ENCODE results near the gene ZNF500. TPM values are rescaled to one million over a fixed set of nuclear protein-coding genes. Genes with fewer than 3 reads are reported as not detected.
A peak's percentile ranks its signal among the peaks of the same experiment; 100 is the strongest.

ZNF500 gene
- total RNA-seq, 1 experiment from 2014 or later, result 10.4 TPM

GRCh38 chr16:4803898-4804762 is 37.2 kb upstream of the ZNF500 start:
- TF ChIP-seq EZH2phosphoT487 (IDR thresholded peaks at IDR 0.05; ENCODE audit: borderline replicate concordance, low read length), result no peak
- no peak for TF ChIP-seq EZH2 (IDR thresholded peaks at IDR 0.05; ENCODE audit: low read length, unreplicated experiment)
- TF ChIP-seq, protein P1, sequence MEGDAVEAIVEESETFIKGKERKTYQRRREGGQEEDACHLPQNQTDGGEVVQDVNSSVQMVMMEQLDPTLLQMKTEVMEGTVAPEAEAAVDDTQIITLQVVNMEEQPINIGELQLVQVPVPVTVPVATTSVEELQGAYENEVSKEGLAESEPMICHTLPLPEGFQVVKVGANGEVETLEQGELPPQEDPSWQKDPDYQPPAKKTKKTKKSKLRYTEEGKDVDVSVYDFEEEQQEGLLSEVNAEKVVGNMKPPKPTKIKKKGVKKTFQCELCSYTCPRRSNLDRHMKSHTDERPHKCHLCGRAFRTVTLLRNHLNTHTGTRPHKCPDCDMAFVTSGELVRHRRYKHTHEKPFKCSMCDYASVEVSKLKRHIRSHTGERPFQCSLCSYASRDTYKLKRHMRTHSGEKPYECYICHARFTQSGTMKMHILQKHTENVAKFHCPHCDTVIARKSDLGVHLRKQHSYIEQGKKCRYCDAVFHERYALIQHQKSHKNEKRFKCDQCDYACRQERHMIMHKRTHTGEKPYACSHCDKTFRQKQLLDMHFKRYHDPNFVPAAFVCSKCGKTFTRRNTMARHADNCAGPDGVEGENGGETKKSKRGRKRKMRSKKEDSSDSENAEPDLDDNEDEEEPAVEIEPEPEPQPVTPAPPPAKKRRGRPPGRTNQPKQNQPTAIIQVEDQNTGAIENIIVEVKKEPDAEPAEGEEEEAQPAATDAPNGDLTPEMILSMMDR (conservative IDR thresholded peaks at IDR 0.05; ENCODE audit: low read depth, low read length), result no peak
- H3K79me2 ChIP-seq (ENCODE audit: low read length), result no peaks in the 10 kb centered on the region
- H3K9ac ChIP-seq (ENCODE audit: low read length), result no peak overlapping the region
- no peaks in the 10 kb centered on the region for H3K27me3 ChIP-seq (ENCODE audit: low read length)
- no peak overlapping the region for H3K4me3 ChIP-seq (ENCODE audit: low read length)
- H3K4me2 ChIP-seq (ENCODE audit: low read length), result no peak overlapping the region
- no TSS peak for BruUV-seq (replicated peaks)
- no peaks in the 10 kb centered on the region for H3F3A ChIP-seq (ENCODE audit: low read length, unreplicated experiment)
- POLR2A ChIA-PET (ENCODE audit: unreplicated experiment), result no interaction called here
- H3K9me3 ChIP-seq (ENCODE audit: low read length), result no peaks in the 10 kb centered on the region
- H4K20me1 ChIP-seq (ENCODE audit: low read length), result no peaks in the 10 kb centered on the region
- H3K4me1 ChIP-seq (ENCODE audit: insufficient read depth, low read length), result peaks cover 14% of the 10 kb centered on the region
- CTCF ChIA-PET, result no interaction called here
- no peak overlapping the region for H2AFZ ChIP-seq (ENCODE audit: low read length)
- no peak overlapping the region for H3K27ac ChIP-seq (ENCODE audit: low read length)
- no peak for DNase-seq
- H3K9me2 ChIP-seq (replicated peaks; ENCODE audit: low read length), result no peaks in the 10 kb centered on the region
- no peak for ATAC-seq
- intact Hi-C loops (cut with micrococcal nuclease), result loop anchor here (5.0 to 10.0 kb wide), 2 partner anchors 72 to 151 kb away; partner anchors contain the start of genes ANKS3, DNAAF8 and SEC14L5
- H3K36me3 ChIP-seq (ENCODE audit: low read depth, low read length), result peaks cover 4% of the 10 kb centered on the region; the same call in 1 of the 2 replicates

GRCh38 chr16:4803401-4803844 is 36.5 kb upstream of the ZNF500 start:
- peaks cover 14% of the 10 kb centered on the region for H3K4me1 ChIP-seq (ENCODE audit: insufficient read depth, low read length)
- peak overlapping the region; percentile 84 for H3K4me3 ChIP-seq (ENCODE audit: low read length)
- ChIA-PET CTCF (no interaction called here), POLR2A (ENCODE audit: unreplicated experiment) (interaction anchor here (0.6 kb wide), 2 partner anchors 41 to 69 kb away, joined by 5 to 10 read pairs; partner anchors contain the start of genes ANKS3 and DNAAF8)
- no peaks in the 10 kb centered on the region for H3K9me2 ChIP-seq (replicated peaks; ENCODE audit: low read length)
- H2AFZ ChIP-seq (ENCODE audit: low read length), result peak overlapping the region; percentile 94
- no peak for TF ChIP-seq EZH2 (IDR thresholded peaks at IDR 0.05; ENCODE audit: low read length, unreplicated experiment)
- no peak for ATAC-seq
- H3K27me3 ChIP-seq (ENCODE audit: low read length), result no peaks in the 10 kb centered on the region
- H3K4me2 ChIP-seq (ENCODE audit: low read length), result peak overlapping the region; percentile 97
- peak overlapping the region; percentile 36; the same call in 1 of the 2 replicates for H3K9ac ChIP-seq (ENCODE audit: low read length)
- DNase-seq, result no peak
- no peaks in the 10 kb centered on the region for H4K20me1 ChIP-seq (ENCODE audit: low read length)
- no peaks in the 10 kb centered on the region for H3F3A ChIP-seq (ENCODE audit: low read length, unreplicated experiment)
- no peaks in the 10 kb centered on the region for H3K79me2 ChIP-seq (ENCODE audit: low read length)
- no peaks in the 10 kb centered on the region for H3K9me3 ChIP-seq (ENCODE audit: low read length)
- no TSS peak for BruUV-seq (replicated peaks)
- intact Hi-C loops (cut with micrococcal nuclease), result loop anchor here (5.0 to 10.0 kb wide), 2 partner anchors 71 to 151 kb away; partner anchors contain the start of genes ANKS3, DNAAF8 and SEC14L5
- H3K27ac ChIP-seq (ENCODE audit: low read length), result no peak overlapping the region
- H3K36me3 ChIP-seq (ENCODE audit: low read depth, low read length), result peaks cover 4% of the 10 kb centered on the region; the same call in 1 of the 2 replicates

DNA sequence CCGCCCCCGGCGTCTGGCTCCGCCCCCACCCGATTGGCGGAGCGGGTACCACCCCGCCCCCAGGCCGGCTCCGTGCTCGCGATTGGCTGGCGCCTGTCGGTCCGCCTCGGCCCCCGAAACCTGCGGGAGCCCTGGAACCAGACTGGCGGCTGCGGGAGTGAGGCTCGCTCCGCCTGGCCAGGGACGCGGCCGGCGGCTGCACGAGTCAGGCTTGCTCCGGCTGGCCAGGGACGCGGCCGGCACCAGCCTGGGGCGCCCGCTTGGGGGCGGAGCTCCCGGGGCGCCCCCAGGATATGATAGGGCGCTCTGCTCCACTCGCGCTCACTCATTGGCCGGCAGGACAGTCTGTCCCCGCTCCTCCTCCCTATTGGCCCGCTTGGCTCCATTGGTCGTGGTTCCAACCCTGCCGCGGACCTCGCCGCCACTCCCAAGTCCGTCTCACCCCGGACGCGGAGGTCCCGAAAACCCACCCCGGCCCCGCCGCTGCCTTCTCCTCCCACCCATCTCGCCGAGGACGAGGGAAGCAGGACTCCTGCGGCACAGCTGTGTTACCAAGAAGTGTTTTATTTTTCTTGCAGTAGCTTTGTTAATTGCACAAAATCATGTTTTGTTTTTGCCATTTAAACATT is 35.8 kb upstream of the ZNF500 start:
- DNase-seq (peak; percentile 82), ATAC-seq (peak; percentile 91)
- H3K27me3 ChIP-seq (ENCODE audit: low read length), result no peaks in the 10 kb centered on the region
- no peaks in the 10 kb centered on the region for H3F3A ChIP-seq (ENCODE audit: low read length, unreplicated experiment)
- peak overlapping the region; percentile 94 for H2AFZ ChIP-seq (ENCODE audit: low read length)
- no peaks in the 10 kb centered on the region for H3K9me2 ChIP-seq (replicated peaks; ENCODE audit: low read length)
- no peaks in the 10 kb centered on the region for H3K79me2 ChIP-seq (ENCODE audit: low read length)
- H3K9ac ChIP-seq (ENCODE audit: low read length), result peak overlapping the region; percentile 36; the same call in 1 of the 2 replicates
- intact Hi-C loops (cut with micrococcal nuclease), result loop anchor here (5.0 to 10.0 kb wide), 2 partner anchors 70 to 152 kb away; partner anchors contain the start of genes ANKS3, DNAAF8 and SEC14L5
- no peak overlapping the region; the same call in 1 of the 2 replicates for H3K27ac ChIP-seq (ENCODE audit: low read length)
- BruUV-seq (replicated peaks), result no TSS peak
- CTCF ChIA-PET, result no interaction called here
- no peaks in the 10 kb centered on the region for H3K9me3 ChIP-seq (ENCODE audit: low read length)
- peak overlapping the region; percentile 97 for H3K4me2 ChIP-seq (ENCODE audit: low read length)
- H3K4me3 ChIP-seq (ENCODE audit: low read length), result peak overlapping the region; percentile 84
- POLR2A ChIA-PET (ENCODE audit: unreplicated experiment), result interaction anchor here (0.6 kb wide), 2 partner anchors 41 to 69 kb away, joined by 5 to 10 read pairs; partner anchors contain the start of genes ANKS3 and DNAAF8
- H4K20me1 ChIP-seq (ENCODE audit: low read length), result no peaks in the 10 kb centered on the region
- peaks cover 14% of the 10 kb centered on the region for H3K4me1 ChIP-seq (ENCODE audit: insufficient read depth, low read length)
- TF ChIP-seq EZH2phosphoT487 (IDR thresholded peaks at IDR 0.05; ENCODE audit: borderline replicate concordance, low read length), result no peak
- TF ChIP-seq, protein P1 (conservative IDR thresholded peaks at IDR 0.05; ENCODE audit: low read depth, low read length), result no peak
- H3K36me3 ChIP-seq (ENCODE audit: low read depth, low read length), result peaks cover 4% of the 10 kb centered on the region; the same call in 1 of the 2 replicates
